IPS-11a (cell line): ENCODE data around the gene TRAF7.

Experiments
- H3K4me3 ChIP-seq: one replicate; pipeline ENCODE4 v1.5.1; 2013; ENCODE audit warnings: low read depth, low read length, control low read depth

Gene TRAF7

DNA sequence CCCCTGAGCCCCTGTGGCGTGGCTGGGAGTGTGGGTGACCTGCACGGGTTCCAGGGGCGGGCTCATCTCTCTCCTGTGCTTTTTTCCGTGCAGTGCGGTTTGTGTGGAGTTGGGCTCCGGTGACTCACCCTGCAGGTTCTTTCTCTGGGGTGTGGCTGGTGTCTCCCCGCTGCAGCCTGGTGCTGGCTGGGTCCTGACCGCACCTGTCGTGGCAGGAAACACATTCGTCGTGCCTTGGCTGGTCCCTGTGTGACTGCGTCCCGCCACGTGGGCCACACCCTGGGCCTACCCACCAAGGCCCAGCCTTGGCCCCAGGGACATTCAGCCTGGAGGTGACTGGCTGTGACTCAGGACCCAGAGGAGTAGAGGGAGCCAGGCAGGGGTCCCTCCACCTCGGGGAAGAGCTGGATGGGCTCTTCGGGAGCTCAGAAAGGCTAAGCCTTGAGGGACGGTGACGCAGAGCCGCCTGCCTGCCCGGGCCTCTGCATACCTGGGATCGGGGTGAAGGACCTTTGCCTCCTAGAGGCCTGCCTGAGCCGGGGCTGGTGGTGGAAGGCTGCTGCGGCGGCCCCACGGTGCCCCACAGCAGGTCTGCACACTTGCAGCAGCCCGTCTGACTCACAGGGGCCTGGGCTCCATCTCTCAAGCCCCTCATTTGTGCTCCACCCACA lies 7.8 kb downstream of the TRAF7 start:
- no peak overlapping the region for H3K4me3 ChIP-seq

DNA sequence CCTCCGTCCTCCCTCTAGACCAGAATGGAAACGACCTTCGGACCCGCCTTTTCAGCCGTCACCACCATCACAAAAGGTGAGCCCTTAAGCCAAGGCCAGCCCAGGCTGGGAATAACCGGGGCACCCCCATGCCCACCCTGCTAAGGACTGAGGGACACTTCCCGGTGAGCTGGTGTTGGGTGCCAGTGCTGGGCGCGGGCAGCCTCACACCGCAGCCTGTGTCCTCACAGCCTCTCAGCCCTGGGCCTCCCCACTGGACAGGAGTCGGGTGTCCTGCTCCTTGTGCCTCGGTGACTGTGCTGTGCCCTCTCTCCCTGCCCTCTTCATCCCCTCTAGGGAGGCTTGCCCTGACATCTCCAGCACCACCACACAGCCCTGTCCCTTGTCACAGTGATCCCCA lies 10.3 kb downstream of the TRAF7 start:
- no peak overlapping the region for H3K4me3 ChIP-seq

DNA sequence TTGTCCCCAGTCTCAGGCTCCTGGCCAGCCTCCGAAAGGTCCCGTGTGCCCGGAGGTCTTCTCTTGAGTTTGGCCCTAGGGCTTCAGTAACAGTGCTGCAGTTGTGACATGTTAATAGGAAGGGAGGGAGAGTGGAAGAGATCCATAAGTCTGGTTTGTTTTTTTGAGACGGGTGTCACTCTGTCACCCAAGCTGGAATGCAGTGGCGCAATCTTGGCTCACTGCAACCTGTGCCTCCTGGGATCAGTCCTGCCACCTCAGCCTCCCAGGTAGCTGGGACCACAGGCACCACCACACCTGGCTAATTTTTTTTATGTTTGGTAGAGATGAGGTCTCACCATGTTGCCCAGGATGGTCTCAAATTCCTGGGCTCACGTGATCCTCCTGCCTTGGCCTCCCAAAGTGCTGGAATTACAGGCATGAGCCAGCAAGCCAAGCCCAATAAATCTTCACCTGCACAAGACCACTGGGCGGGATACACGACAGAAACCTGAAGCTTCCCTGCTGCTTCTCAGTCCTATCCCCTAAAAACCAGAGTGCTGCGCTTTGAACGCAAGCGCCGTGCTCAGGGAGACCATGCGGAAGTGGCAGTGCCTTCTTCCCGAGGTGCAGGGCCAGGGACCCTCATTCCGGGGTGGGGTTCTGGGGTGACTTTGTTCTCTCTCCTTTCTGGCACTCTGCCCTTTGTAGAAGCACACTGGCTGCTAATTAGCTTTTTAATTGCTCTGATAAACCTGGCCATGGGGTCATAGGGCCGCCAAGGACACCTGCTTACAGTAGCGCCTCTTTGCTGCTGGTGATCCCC lies 10.9 kb downstream of the TRAF7 start:
- no peak overlapping the region for H3K4me3 ChIP-seq

DNA sequence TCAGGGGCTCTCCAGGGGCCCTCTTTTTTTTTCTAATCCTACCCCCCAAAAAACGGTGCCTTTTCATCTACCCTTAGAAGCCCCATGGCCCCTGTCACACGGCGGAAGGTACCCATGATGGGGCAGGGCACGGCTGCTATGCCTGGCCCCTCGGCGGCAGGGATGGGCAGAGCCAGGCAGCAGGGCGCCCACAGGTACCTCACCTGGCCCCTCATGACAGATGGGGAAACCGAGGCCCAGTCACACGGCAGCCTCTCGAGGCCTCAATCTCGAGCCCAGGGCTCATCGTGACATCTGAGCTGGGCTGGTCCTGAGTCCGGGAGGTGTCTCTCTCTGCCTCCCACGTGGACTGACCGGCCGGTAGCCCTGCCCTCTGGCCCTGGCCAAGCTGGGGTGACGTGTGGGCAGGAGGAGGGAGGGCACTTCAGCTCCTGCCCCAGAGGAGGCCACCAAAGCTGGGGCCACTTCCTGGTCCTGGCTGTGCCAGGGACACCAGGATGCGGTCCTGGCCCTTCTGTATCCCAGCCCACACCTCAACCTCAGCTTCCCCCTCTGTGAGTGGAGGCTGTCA lies 11.6 kb downstream of the TRAF7 start:
- H3K4me3 ChIP-seq = no peak overlapping the region

DNA sequence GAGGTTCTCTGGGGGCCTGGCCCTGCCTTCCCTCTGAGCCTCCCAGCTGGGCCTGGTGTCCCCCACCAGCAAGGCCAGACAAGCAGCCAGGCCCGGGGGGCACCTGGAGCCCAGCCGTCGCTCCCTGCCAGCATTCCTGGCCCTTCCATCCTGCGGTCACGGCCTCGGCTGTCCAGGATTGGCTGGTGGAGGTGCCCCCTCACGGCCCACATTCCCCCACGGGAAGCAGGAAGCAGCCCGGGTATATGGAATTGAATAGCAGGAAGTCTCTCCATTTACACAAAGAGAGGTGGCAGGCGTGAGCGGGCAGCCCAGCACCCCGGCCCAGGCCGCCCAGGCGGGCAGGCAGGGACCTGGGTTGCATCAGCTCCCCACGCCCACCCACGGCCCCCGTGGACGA lies 14.5 kb downstream of the TRAF7 start:
- H3K4me3 ChIP-seq = no peak overlapping the region

DNA sequence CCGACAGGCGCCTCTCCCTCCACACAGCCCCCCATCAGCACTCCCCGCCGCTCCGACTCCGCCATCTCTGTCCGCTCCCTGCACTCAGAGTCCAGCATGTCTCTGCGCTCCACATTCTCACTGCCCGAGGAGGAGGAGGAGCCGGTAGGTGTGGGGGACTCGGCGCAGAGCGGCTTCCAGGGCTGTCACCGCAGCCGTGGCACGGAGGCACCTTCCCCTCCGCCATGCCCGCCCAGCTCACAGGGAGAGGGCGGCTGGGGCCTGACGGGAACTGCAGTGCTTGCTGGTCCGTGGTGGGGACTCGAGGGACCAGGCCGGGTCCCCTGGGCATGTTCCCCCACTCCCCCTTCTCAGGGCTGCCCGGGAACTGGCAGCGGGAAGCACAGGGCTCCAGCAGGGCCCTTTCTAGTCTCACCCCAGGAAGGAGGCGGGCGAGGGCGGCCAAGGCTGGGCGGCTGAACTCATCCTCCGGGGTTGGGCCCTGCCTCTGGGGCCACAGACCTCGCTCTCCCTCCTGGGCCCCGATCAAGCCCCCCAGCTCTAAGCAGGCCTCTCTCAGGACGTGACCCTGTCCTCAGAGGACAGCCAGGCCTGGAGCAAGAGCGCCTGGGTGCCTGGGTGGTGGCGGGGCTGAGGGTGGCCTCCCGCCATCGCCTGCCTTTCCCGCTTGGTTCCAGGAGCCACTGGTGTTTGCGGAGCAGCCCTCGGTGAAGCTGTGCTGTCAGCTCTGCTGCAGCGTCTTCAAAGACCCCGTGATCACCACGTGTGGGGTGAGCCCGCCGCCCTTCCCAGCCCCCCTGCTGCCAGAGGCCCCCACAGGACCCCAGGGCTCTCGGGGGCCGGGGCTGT lies 15.2 kb downstream of the TRAF7 start:
- no peak overlapping the region for H3K4me3 ChIP-seq

DNA sequence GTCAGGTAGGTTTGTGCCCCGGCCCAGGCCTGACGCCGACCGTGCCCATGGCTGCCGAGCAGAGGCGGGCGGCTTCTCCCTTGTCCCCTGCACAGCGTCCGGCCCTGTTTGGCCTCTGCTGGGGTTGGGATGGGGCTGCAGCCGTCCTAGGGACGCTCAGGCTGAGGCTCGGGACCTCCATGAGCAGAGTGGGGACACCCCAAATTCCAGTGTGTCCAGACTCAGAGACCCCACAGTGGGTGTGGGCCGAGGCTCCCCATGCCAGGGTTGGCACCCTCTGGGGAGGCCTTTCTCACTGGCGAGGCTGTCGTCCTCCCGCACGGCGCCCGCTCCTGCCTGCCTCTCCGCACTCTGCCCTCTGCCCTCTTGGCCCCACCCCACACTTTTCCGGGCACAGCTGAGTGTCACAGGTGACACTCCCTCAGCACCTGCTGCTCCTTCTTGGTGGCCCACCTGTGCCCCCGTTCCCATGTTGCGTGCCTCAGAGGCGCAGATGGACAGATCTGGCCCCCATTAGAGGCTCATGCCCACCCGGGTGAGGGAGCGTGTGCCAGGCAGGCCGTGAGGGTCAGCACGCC lies 16.1 kb downstream of the TRAF7 start:
- no peak overlapping the region for H3K4me3 ChIP-seq

DNA sequence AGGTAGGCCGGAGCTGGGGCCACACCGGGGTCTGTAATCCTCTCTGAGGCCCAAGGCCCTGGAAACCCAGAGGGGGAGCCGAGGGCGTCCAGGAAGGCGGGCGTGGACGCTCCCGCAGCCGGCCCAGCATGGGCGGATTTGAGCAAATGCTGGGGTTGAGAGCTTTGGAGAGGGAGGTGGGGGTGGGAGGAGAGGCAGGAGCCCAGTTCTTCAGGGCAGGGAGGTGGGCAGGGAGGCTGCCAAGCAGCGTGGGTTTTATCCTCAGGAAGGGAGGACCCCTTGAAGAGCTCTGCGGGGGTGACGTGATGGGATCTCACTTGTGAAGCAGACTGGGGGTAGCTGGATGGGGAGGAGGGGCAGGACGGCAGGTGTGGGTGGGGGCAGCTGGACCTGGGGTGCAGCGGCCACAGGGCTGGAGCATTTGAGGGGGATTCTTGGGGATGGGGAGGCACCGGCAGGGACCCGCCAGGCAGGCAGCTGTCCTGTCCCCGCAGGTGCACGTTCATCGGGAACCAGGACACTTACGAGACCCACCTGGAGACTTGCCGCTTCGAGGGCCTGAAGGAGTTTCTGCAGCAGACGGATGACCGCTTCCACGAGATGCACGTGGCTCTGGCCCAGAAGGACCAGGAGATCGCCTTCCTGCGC lies 17.2 kb downstream of the TRAF7 start:
- no peak overlapping the region for H3K4me3 ChIP-seq

DNA sequence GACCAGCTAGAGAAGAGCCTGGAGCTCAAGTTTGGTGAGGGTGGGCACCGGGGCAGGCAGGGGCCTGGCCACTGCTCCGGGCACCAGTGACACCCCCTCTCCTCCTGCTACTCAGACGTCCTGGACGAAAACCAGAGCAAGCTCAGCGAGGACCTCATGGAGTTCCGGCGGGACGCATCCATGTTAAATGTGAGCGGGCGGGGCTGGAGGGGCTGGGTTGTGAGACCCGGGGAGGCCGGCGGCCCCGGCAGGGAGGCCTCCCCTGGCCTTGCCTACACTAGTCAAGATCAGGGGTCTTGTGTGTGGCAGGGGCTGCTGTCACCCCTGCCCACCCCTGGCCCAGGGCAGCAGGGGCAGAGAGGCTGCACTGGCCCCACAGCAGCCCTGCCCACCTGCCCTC lies 17.8 kb downstream of the TRAF7 start:
- no peak overlapping the region for H3K4me3 ChIP-seq

DNA sequence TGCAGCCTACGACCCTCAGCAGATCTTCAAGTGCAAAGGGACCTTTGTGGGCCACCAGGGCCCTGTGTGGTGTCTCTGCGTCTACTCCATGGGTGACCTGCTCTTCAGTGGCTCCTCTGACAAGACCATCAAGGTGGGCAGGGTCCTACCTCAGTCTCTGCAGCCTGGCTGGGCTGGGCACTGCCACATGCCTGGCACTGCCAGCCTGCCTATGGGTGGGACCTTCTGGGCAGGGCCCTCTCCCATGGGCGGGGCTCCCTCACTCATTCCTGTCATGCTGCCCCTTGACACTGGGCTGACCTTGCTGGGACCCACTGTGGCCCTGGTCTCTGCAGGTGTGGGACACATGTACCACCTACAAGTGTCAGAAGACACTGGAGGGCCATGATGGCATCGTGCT lies 18.3 kb downstream of the TRAF7 start:
- H3K4me3 ChIP-seq = no peak overlapping the region

DNA sequence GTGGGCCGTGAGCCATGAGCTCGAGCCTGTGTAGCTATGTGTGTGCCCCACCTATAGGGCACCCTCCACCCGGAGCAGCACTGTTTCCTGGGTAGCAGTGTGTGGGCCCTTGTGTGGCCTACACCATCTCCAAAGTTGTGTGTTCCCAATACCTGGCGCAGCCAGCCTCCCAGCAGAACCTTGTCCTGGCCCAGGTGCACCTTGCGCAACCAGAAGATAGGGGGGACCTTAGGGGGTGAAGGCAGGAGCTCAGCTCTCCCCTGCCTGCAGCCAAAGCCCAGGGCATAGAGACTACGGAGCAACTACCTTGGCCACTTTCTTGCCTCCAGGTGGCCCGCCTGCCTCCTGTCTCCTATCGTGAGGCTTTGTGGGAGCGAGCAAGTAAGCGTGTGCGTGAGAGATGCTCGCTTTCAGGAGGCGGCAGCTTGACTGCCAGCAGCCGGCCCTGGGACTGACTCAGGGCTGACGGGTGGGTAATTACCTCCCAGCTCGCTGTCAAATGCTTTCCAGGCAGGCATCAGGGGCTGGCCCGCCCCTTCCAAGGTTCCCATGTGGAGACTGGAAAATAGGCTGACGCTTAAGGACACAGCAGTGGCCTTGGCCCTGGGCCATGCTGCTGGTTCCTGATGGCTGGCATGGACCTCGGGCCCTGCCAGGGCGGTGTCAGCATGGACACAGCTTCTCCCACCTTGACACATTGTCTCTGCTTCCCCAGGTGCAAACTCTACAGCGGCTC lies 19.0 kb downstream of the TRAF7 start:
- H3K4me3 ChIP-seq = no peak overlapping the region

DNA sequence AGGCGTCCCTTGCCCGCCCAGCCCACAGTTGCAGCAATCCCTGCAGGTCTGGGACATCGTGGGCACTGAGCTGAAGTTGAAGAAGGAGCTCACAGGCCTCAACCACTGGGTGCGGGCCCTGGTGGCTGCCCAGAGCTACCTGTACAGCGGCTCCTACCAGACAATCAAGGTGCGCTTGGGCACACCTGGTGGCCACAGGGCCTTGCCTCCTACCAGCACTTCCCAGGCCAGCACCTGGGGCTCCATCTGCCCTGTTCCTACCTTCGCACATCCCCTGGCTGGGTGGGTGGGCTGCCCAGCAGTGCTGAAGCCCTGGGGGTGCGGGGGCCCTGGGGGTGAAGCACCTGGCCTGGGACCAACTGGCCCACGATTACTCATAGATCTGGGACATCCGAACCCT lies 19.9 kb downstream of the TRAF7 start:
- H3K4me3 ChIP-seq = no peak overlapping the region

DNA sequence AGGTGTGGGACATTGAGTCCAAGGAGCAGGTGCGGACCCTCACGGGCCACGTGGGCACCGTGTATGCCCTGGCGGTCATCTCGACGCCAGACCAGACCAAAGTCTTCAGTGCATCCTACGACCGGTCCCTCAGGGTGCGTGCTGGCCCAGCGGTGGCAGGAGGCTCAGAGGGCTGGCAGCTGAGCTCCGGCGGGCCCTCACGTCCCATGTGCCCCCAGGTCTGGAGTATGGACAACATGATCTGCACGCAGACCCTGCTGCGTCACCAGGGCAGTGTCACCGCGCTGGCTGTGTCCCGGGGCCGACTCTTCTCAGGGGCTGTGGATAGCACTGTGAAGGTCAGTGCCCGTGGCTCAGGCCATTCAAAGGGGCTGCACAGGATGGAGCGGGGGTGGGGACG lies 20.5 kb downstream of the TRAF7 start:
- H3K4me3 ChIP-seq = no peak overlapping the region

DNA sequence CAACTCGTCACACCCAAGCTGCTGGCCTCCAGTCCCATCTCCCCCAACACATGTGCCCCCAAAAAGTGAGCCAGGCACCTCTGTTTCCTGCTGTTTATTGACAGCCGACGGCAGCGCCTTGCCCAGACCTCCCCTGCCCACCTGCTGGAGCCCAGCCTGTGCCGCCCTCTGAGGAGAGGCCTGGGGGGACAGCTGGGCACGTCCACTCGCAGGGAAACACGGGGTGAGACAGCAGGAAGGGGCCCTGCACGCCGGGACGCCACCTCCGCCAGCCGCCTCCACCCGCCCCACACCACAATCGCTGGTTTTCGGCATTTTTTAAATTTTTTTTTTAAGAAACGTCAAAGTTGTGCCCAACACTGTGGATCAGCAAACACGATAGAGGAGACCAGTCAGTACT lies 21.5 kb downstream of the TRAF7 start:
- no peak overlapping the region for H3K4me3 ChIP-seq

DNA sequence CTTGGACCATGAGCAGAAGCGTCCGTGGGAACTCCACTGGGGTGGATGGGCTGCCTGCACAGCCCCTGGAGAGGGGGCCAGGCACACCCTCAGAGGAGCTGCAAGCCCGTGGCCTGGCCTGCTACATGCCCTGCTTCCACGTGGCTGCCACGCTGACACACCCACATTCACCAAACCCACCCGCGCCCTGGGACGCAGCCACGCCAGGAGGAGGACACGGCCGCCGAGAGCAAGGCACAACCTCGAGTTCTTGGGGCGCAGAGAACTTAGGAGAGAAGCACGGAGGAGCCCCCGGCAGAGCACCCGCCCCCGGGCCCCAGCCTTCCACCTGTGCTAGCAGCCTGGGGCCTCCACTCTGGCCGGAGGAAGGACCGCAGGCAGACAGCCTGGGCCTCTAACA lies 22.0 kb downstream of the TRAF7 start:
- H3K4me3 ChIP-seq = no peak overlapping the region

DNA sequence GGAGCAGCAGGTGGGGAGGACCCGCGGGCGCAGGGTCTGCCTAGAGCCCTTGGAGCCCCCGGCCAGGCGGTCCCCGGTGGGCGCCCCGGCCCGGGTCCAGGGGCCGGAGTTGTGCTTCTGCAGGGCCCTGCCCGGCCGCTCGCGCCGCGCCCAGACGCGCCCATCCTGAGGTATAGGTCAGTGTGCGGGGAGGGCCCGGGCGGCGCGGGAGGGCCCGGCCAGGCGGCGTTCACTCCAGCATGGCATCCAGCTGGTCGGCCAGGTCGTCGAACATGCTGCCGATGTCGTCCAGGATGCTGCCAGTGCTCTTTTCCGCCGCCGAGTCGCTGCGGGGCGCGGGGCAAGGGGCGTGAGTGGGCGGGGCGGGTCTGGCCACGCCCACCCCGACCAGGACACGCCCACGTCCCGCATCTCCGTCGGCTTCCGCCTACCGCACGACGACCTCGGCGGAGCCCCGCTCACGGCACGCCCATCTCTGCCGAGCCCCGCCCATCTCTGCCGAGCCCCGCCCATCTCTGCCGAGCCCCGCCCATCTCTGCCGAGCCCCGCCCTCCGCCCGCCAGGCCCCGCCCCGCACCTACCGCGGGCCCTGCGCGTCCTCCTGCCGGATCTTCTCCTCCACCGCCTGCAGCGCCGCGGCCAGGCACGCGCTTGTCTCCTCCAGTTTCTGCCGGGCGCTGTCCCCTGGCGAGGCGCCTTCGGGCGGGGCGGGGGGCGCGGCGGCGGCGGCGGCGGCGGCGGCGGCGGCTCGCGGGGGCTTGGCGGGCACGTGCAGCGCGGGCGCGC lies 22.9 kb downstream of the TRAF7 start:
- no peak overlapping the region for H3K4me3 ChIP-seq

DNA sequence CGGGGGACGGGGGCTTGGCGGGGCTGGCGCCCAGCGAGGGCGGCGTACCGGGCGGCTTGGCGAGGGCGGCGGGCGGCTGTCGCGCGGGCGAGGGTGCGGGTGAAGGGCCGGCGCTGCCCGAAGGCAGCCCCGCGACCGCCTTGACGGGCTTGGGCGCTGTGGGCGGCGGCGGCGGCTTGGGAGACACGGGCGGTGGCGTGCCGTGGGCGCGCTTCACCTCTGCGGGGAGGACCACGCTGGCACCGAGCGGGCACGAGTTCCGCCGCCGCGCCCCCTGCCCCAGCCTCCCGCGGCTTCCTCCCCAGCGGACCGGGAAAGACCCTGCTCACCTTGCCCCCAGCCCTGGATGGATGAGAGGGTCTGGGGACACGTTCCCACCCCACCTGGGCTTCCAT lies 23.5 kb downstream of the TRAF7 start:
- H3K4me3 ChIP-seq = no peak overlapping the region

DNA sequence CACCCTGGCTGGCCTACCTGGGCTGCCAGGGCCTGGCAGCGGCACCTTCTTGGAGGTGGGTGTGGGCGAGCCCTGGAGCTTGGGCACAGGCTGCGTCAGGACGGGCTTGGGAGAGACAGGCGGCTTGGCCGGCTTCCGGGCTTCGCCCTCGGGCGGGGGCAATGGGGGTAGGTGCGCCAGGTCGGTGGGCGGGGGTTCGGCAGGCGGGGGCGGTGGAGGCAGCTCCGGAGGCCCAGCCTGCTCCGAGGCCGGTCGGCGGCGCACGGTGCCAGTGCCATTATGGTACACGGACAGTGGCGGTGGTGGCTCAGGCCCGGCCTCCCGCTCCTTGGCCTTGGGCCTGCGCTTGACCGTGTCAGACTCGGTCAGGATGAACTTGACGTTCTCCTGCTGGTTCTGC lies 24.0 kb downstream of the TRAF7 start:
- no peak overlapping the region for H3K4me3 ChIP-seq

DNA sequence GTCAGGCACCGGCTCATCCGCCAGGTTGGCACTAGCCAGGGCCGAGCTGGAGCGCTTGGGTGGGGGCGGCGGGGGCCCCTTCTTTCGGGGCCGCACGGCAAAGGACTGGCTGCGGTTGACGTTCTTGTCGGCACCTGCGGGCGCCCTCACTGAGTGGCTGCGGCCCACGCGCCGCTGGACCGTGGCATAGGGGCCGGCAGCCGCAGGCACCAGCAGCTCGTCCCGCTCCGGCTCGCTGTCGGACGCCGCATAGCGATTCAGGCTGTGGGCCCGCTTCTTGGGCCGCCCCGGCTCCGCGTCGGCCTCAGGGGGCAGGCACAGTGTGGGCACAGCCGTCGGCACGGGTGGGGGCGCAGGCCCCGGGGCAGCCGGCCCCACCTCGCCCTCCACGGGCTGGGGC lies 24.9 kb downstream of the TRAF7 start:
- H3K4me3 ChIP-seq = no peak overlapping the region
